Endothelial cell of umbilical vein (primary cell): ENCODE data around the gene SECISBP2. TPM values are rescaled to one million over a fixed set of nuclear protein-coding genes. Genes with fewer than 3 reads are reported as not detected.

Experiments used
- BruUV-seq: library from RNA; stranded (reverse); fragments of 400-500 nt; replicated peaks from 2 replicates; lab custom pipeline; 2021; lab: Mats Ljungman, UMichigan
- CTCF ChIA-PET: fragments of 300-600, 350-600 bp; sonication (Branson Sonifier 250); formaldehyde crosslinking; loops from one replicate; lab custom pipeline; 2021; ENCODE audit warnings: antibody characterized with exemption, inconsistent platforms; lab: Charles Lee
- POLR2A ChIA-PET: fragments of 300-600, 350-600 bp; sonication (Branson Sonifier 250); formaldehyde crosslinking; loops from one replicate; lab custom pipeline; 2021; ENCODE audit warnings: antibody characterized with exemption, inconsistent platforms; lab: Charles Lee
- DNase-seq: peaks from one replicate; pipeline ENCODE4 v3.0.0-alpha.2; 2011; ENCODE audit warnings: low read depth, low spot score
- FAIRE-seq: peaks from 2 replicates; lab custom pipeline; 2011; peaks lifted over from hg19 to GRCh38; lab: Jason Lieb, UNC
- H2AFZ ChIP-seq: 2 replicates; pipeline ENCODE4 v1.6.0; 2012; ENCODE audit warnings: low read depth, low read length, control low read depth, inconsistent platforms
- H3K27ac ChIP-seq: 2 replicates; pipeline ENCODE4 v1.5.1; 2011; ENCODE audit warnings: low read depth, mild to moderate bottlenecking, control low read depth, low read length, moderate library complexity; ENCODE audit not compliant: insufficient read depth
- H3K27me3 ChIP-seq, 2 experiments: 2 replicates each; pipeline versions ENCODE4 v1.6.0 to v1.6.1; 2011; ENCODE audit warnings: low read length in 2 of 2, mixed read lengths in 1 of 2; ENCODE audit not compliant: control insufficient read depth in 2 of 2, insufficient read depth in 2 of 2
- H3K36me3 ChIP-seq, 2 experiments: 2 replicates in 1 of 2; 3 replicates in 1 of 2; pipeline ENCODE4 v1.5.1; 2011; ENCODE audit warnings: low read length in 2 of 2, mild to moderate bottlenecking in 1 of 2, moderate library complexity in 1 of 2; ENCODE audit not compliant: control insufficient read depth in 2 of 2, insufficient read depth in 2 of 2; ENCODE audit errors: extremely low read depth in 1 of 2
- H3K4me1 ChIP-seq: 3 replicates; pipeline ENCODE4 v1.5.1; 2011; ENCODE audit warnings: mild to moderate bottlenecking, low read length; ENCODE audit not compliant: control insufficient read depth, insufficient read depth; ENCODE audit errors: extremely low read depth
- H3K4me2 ChIP-seq: 2 replicates; pipeline ENCODE4 v1.6.1; 2011; ENCODE audit warnings: low read length, control low read depth, mixed read lengths; ENCODE audit not compliant: insufficient read depth
- H3K4me3 ChIP-seq, 3 experiments: fragments of 200-600 bp in 1 of 3; sonication (generic), shearing (Covaris generic) in 1 of 3; replicated peaks in 1 of 3; 2 replicates each; pipeline ENCODE4 v1.5.1; 2011 to 2016; ENCODE audit warnings: control low read depth in 3 of 3, low read length in 3 of 3, mild to moderate bottlenecking in 2 of 3, inconsistent platforms in 1 of 3, low read depth in 1 of 3, moderate library complexity in 1 of 3; ENCODE audit not compliant: insufficient read depth in 1 of 3
- H3K79me2 ChIP-seq: 2 replicates; pipeline ENCODE4 v1.6.0; 2012; ENCODE audit warnings: low read length, inconsistent platforms; ENCODE audit not compliant: control insufficient read depth, insufficient read depth
- H3K9ac ChIP-seq: replicated peaks from 2 replicates; pipeline ENCODE3; 2011; ENCODE audit warnings: low read length, control low read depth; ENCODE audit not compliant: insufficient read depth; ENCODE audit errors: extremely low read depth
- H3K9me1 ChIP-seq: replicated peaks from 3 replicates; pipeline ENCODE4 v1.6.0; 2011; ENCODE audit warnings: mild to moderate bottlenecking, low read length; ENCODE audit not compliant: control insufficient read depth, insufficient read depth; ENCODE audit errors: extremely low read depth
- H3K9me3 ChIP-seq: replicated peaks from 2 replicates; pipeline ENCODE4 v1.5.1; 2012; ENCODE audit warnings: low read length, inconsistent platforms; ENCODE audit not compliant: control insufficient read depth, insufficient read depth
- H4K20me1 ChIP-seq: replicated peaks from 2 replicates; pipeline ENCODE3; 2011; ENCODE audit warnings: mild to moderate bottlenecking, low read length; ENCODE audit not compliant: control insufficient read depth, insufficient read depth; ENCODE audit errors: extremely low read depth
- EZH2 ChIP-seq: IDR thresholded peaks from 2 replicates; pipeline ENCODE4 v1.6.1; 2012; ENCODE audit warnings: borderline replicate concordance, low read depth, mild to moderate bottlenecking, moderate library complexity, low read length, inconsistent platforms; ENCODE audit not compliant: severe bottlenecking
- FOS ChIP-seq: IDR thresholded peaks from 2 replicates; pipeline ENCODE4 v1.6.1; 2011; ENCODE audit warnings: mild to moderate bottlenecking, low read length, moderate library complexity, borderline replicate concordance; ENCODE audit not compliant: insufficient read depth
- GATA2 ChIP-seq: IDR thresholded peaks from 2 replicates; pipeline ENCODE4 v1.7.0; 2011; ENCODE audit warnings: low read depth, mild to moderate bottlenecking, moderate library complexity, mixed read lengths, low read length; ENCODE audit not compliant: insufficient read length, insufficient read depth
- JUN ChIP-seq: IDR thresholded peaks from 2 replicates; pipeline ENCODE4 v1.6.1; 2011; ENCODE audit warnings: borderline replicate concordance, low read depth; ENCODE audit not compliant: insufficient read length, insufficient read depth
- MYC ChIP-seq: IDR thresholded peaks from one replicate; pipeline ENCODE4 v1.6.1; 2011; ENCODE audit warnings: mild to moderate bottlenecking, low read depth, low read length
- POLR2A ChIP-seq: IDR thresholded peaks from 2 replicates; pipeline ENCODE4 v1.6.1; 2012; ENCODE audit warnings: low read depth, mild to moderate bottlenecking, control low read depth, low read length
- POLR2AphosphoS5 ChIP-seq: IDR thresholded peaks from 2 replicates; pipeline ENCODE4 v1.6.1; 2012; ENCODE audit warnings: low read depth, mild to moderate bottlenecking, control low read depth, low read length, moderate library complexity; ENCODE audit not compliant: insufficient read depth
- dilution Hi-C: fragments of 300-500 bp; cut with MboI; formaldehyde crosslinking; loops from one replicate; pipeline ENCODE4 v1.15.0; 2019; ENCODE audit warnings: low sequenced_read_pairs; ENCODE audit not compliant: extremely low pct_ligation_motif_present
- intact Hi-C: fragments of 100-400 bp; cut with micrococcal nuclease; formaldehyde crosslinking; loops from one replicate; pipeline ENCODE4 v1.10.0; 2022
- polyA plus RNA-seq, 4 experiments: library from polyadenylated mRNA; depleted of rRNA in 3 of 4; stranded (reverse) in 3 of 4; unstranded in 1 of 4; fragments of >200 nt; gene quantifications; 2 replicates each; pipeline versions ENCODE4 v1.2.1 to v1.2.3, GENCODE V29; 2011 to 2012; ENCODE audit warnings: missing spikeins in 1 of 4
- total RNA-seq: library from RNA; stranded (reverse); gene quantifications from 2 replicates; pipeline ENCODE4 v1.2.3, GENCODE V29; 2021
- TF ChIP-seq, protein P1 (sequence below): IDR thresholded peaks from 2 replicates; pipeline ENCODE4 v1.6.1; 2011; ENCODE audit not compliant: insufficient read depth, insufficient read length
- TF ChIP-seq, protein P2 (sequence below), 2 donors: IDR thresholded peaks; 1 replicate in 1 of 2; 2 replicates in 1 of 2; pipeline ENCODE4 v1.5.1; 2011; ENCODE audit warnings: low read length in 2 of 2, mild to moderate bottlenecking in 2 of 2, moderate library complexity in 2 of 2, control low read depth in 1 of 2, inconsistent platforms in 1 of 2, low read depth in 1 of 2; ENCODE audit not compliant: insufficient read depth in 1 of 2; ENCODE audit errors: extremely low read depth in 1 of 2

The SECISBP2 gene
- total and polyA plus RNA-seq, 2 donors (not counting 3 experiments of a cell fraction or from before 2014, with no cell fraction given): 22.7 to 36.3 TPM

DNA sequence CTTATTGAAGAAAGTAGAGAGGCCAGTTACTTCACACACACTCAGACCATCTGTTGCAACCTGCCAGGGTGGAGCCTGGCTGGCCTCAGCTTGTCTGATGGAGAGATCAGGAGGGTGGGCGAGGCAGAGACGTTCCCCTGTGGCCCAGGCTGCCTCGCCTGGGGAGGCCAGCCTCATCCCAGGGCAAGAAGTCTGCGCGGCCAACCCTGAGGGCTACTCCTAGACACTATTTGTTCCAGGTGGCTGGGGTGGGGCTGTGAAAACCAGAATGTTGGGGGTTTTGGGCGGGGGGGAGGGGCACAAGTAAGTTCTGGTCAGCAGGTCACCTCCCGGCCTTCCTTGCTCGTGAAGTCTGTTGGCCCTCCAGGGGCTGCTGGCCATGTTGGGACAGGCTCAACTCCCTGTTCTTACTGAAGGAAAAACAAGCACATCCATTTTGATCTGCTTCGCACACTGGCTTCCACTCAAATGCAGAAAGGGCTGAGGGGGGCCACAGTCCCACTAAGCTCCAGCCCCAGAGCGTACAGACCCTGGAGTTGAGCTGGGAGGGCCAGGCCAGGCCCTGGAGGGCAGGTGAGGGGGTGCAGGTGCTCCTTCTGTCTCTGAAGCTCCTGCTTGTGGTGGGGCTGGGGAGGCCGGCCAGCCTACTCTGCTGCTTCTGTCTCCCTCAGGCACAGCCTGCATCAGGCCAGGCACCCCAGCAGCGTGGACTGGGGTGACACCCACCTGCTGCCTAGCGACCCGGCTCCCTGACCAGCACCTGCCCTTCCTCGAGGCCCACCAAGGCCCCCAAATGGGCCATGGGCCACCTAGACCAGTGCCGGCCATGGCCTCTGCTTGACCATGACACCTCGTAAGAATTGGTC, 46.6 kb downstream of the SECISBP2 start:
- Histone ChIP-seq H3K36me3 (peaks cover 5 to 10% of the 10 kb centered on the region in 2 experiments), H3K27ac (no peak overlapping the region), H3K4me2 (no peak overlapping the region), H3K9me3 (no peaks in the 10 kb centered on the region), H3K4me1 (peaks cover 3% of the 10 kb centered on the region), H3K79me2 (no peaks in the 10 kb centered on the region), H3K9ac (no peak overlapping the region), H3K9me1 (no peaks in the 10 kb centered on the region), H4K20me1 (no peaks in the 10 kb centered on the region), H3K4me3 (no peak overlapping the region), H3K27me3 (no peaks in the 10 kb centered on the region), H2AFZ (no peak overlapping the region)
- intact Hi-C loops: loop anchor here (5.0 kb wide), 1 partner anchor 112 kb away; no protein-coding TSS in a partner anchor
- no peak for DNase-seq
- BruUV-seq: no TSS peak
- TF ChIP-seq POLR2AphosphoS5 (no peak), FOS (no peak), EZH2 (no peak), GATA2 (no peak), JUN (no peak), MYC (no peak), POLR2A (no peak)
- TF ChIP-seq, protein P1, sequence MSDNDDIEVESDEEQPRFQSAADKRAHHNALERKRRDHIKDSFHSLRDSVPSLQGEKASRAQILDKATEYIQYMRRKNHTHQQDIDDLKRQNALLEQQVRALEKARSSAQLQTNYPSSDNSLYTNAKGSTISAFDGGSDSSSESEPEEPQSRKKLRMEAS: no peak
- TF ChIP-seq, protein P2, sequence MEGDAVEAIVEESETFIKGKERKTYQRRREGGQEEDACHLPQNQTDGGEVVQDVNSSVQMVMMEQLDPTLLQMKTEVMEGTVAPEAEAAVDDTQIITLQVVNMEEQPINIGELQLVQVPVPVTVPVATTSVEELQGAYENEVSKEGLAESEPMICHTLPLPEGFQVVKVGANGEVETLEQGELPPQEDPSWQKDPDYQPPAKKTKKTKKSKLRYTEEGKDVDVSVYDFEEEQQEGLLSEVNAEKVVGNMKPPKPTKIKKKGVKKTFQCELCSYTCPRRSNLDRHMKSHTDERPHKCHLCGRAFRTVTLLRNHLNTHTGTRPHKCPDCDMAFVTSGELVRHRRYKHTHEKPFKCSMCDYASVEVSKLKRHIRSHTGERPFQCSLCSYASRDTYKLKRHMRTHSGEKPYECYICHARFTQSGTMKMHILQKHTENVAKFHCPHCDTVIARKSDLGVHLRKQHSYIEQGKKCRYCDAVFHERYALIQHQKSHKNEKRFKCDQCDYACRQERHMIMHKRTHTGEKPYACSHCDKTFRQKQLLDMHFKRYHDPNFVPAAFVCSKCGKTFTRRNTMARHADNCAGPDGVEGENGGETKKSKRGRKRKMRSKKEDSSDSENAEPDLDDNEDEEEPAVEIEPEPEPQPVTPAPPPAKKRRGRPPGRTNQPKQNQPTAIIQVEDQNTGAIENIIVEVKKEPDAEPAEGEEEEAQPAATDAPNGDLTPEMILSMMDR (IDR thresholded peaks at IDR 0.05; ENCODE audit: extremely low read depth in 1 of 2, insufficient read depth in 1 of 2, low read depth in 1 of 2, low read length in 2 of 2): no peak
- CTCF ChIA-PET: interaction anchor here (3.7 kb wide), 1 partner anchor 184 kb away, joined by 10 read pairs; no protein-coding TSS in a partner anchor
- dilution Hi-C loops: no loop called here
- POLR2A ChIA-PET: no interaction called here
- no peak for FAIRE-seq
